Heart right ventricle (tissue), 16 donors: ENCODE results near the gene TGFBR2. TPM values are rescaled to one million over a fixed set of nuclear protein-coding genes. Genes with fewer than 3 reads are reported as not detected.

Experiments used
- ATAC-seq, 8 donors: fragments of 200-7000 bp; cut with Tn5 transposase; one replicate each; pipeline ENCODE4 v1.9.1; 2020; ENCODE audit warnings: mild to moderate bottlenecking in 8 of 8, moderate library complexity in 8 of 8, moderate number of reproducible peaks in 1 of 8
- DNase-seq, 2 donors: peaks; one replicate each; pipeline ENCODE4 v3.0.0-alpha.2; 2020
- H3K27ac ChIP-seq, 10 donors: fragments of 200-600 bp; sonication (generic) in 2 of 10; one replicate each; pipeline versions ENCODE4 v1.5.0 to v1.8.0; 2020 to 2022; ENCODE audit warnings: mild to moderate bottlenecking in 3 of 10
- H3K27me3 ChIP-seq, 7 donors: fragments of 200-600 bp; one replicate each; pipeline ENCODE4 v1.8.0; 2021 to 2022; ENCODE audit warnings: mild to moderate bottlenecking in 2 of 7
- H3K36me3 ChIP-seq, 9 donors: fragments of 200-600 bp; sonication (generic) in 1 of 9; one replicate each; pipeline versions ENCODE4 v1.5.0 to v1.8.0; 2020 to 2022; ENCODE audit warnings: mild to moderate bottlenecking in 2 of 9
- H3K4me1 ChIP-seq, 9 donors: fragments of 200-600 bp; sonication (generic) in 1 of 9; one replicate each; pipeline versions ENCODE4 v1.5.0 to v1.8.0; 2020 to 2022; ENCODE audit warnings: mild to moderate bottlenecking in 4 of 9
- H3K4me3 ChIP-seq, 10 donors: fragments of 200-600 bp; sonication (generic) in 2 of 10; one replicate each; pipeline versions ENCODE4 v1.5.0 to v1.8.0; 2020 to 2022; ENCODE audit warnings: mild to moderate bottlenecking in 7 of 10, moderate library complexity in 2 of 10
- H3K9me3 ChIP-seq, 11 donors: fragments of 200-600 bp in 10 of 11; sonication (generic) in 2 of 11; one replicate each; pipeline versions ENCODE4 v1.5.0 to v1.8.0; 2013 to 2022; ENCODE audit warnings: mild to moderate bottlenecking in 2 of 11, control low read depth in 1 of 11, moderate library complexity in 1 of 11
- CTCF ChIP-seq, 9 donors: fragments of 200-600 bp; sonication (generic) in 2 of 9; IDR thresholded peaks; one replicate each; pipeline versions ENCODE4 v1.5.0 to v1.8.0; 2021 to 2022; ENCODE audit warnings: antibody characterized with exemption in 9 of 9, mild to moderate bottlenecking in 5 of 9, moderate library complexity in 1 of 9
- WGBS, 2 donors: extraction: QIAGEN DNeasy Blood & Tissue Kit; methylation state at CpG; one replicate each; pipeline ENCODE4 v1.1.7; 2013; ENCODE audit warnings: inconsistent platforms in 1 of 2; 5-methylcytosine and 5-hydroxymethylcytosine counted together
- intact Hi-C, 10 donors: fragments of 100-400 bp; cut with DNase I; formaldehyde crosslinking; loops; one replicate each; pipeline versions ENCODE4 v1.11.1 to v1.14.2; 2022
- polyA plus RNA-seq, 2 donors: library from polyadenylated mRNA; stranded (reverse); fragments of 200-250 nt; gene quantifications; one replicate each; pipeline ENCODE4 v1.2.3, GENCODE V29; 2013
- total RNA-seq, 10 donors: library from RNA; stranded (reverse); fragmentation: NEBNext Ultra II Directional in 3 of 10; extraction: Animal tissue kit (Norgen Biotek cat#: 25700) in 3 of 10; gene quantifications; one replicate each; pipeline versions ENCODE4 v1.2.1 to v1.2.4, GENCODE V29; 2021 to 2023
- donor health status: Arrhythmogenic right ventricular cardiomyopathy.
- donor health status: ischemic (EF 13 %, LVEDD 7.1; RV severe dilation, severe dysfunction).
- donor health status: healthy with polysubstance abuse.
- donor health status: DM: no; HTN: yes; CAD: no.
- donor health status: DM: no; HTN: no; CAD: no.
- donor health status: ischemic (EF 25% LVEDD 6.9; RV normal size, moderate dysfunction).
- donor health status: ischemic (EF 25% LVEDD 5.7; RV mildly dilated, moderate dysfunction).
- donor health status: healthy.
- donor health status: DM: yes; HTN: yes; CAD: no.
- donor health status: Ischemic cardiomyopathy.
- donor health status: ischemic (EF 35%, LVEDD 5.7; RV mildly dilated, moderate dysfunction).
- donor health status: nonischemic (EF 11% LVEDD 7.7; RV severe dilation, severe dysfunction).
- donor health status: DM: yes; HTN: yes; CAD: no.
- donor health status: PGD.
- donor health status: ischemic (EF 29% LVEDD 5.4; RV normal size, mild dysfunction).
- donor health status: nonischemic (EF 23%, LVEDD 6.1; RV moderate dilation, normal function).

The TGFBR2 gene
- total and polyA plus RNA-seq, 12 donors: 14.6 to 197 (median 82.8) TPM

GRCh38 chr3:30581067-30581585 is 25.3 kb upstream of the TGFBR2 start:
- Histone ChIP-seq H3K4me3 (no peak overlapping the region), H3K27ac (no peak overlapping the region), H3K27me3 (no peaks in the 10 kb centered on the region), H3K36me3 (no peaks in the 10 kb centered on the region), H3K9me3 (no peaks in the 10 kb centered on the region), H3K4me1 (peaks cover 0 to 27% (median 0%) of the 10 kb centered on the region in 9 donors)
- ATAC-seq (peak in 2 of 8 donors; percentile 17 to 32), DNase-seq (no peak)
- intact Hi-C loops: no loop called here
- 88 to 90% methylated on average over 15 of the region's 15 CpGs for WGBS, 2 donors
- no peak for TF ChIP-seq CTCF (IDR thresholded peaks at IDR 0.05)

- Histone ChIP-seq H3K27me3 (no peaks in the 10 kb centered on the region), H3K4me3 (no peak overlapping the region), H3K27ac (no peak overlapping the region), H3K36me3 (no peaks in the 10 kb centered on the region), H3K4me1 (peaks cover 0 to 30% (median 4%) of the 10 kb centered on the region in 9 donors), H3K9me3 (no peaks in the 10 kb centered on the region)
- DNase-seq (no peak), ATAC-seq (no peak)
- TF ChIP-seq CTCF (IDR thresholded peaks at IDR 0.05): no peak
- intact Hi-C loops: no loop called here
- WGBS, 2 donors: 91 to 94% methylated on average over 2 of the region's 2 CpGs
These were observed 24.4 kb upstream of the TGFBR2 start for GRCh38 chr3:30581982-30582381.

- no peak overlapping the region for H3K4me3 ChIP-seq
- WGBS, 2 donors: 94 to 97% methylated on average over 1 of the region's 1 CpG
- no peak for TF ChIP-seq CTCF (IDR thresholded peaks at IDR 0.05)
- DNase-seq (no peak), ATAC-seq (no peak)
- H3K27me3 ChIP-seq: no peaks in the 10 kb centered on the region
- H3K27ac ChIP-seq: no peak overlapping the region
- H3K4me1 ChIP-seq: peaks cover 0 to 20% (median 9%) of the 10 kb centered on the region in 9 donors
- no peaks in the 10 kb centered on the region for H3K9me3 ChIP-seq
- no peaks in the 10 kb centered on the region for H3K36me3 ChIP-seq
- intact Hi-C loops: no loop called here
These were observed 22.4 kb upstream of the TGFBR2 start for GRCh38 chr3:30583973-30584372.

GRCh38 chr3:30585654-30586053 is 20.7 kb upstream of the TGFBR2 start:
- intact Hi-C loops: no loop called here
- Histone ChIP-seq H3K4me1 (peaks cover 0 to 20% (median 9%) of the 10 kb centered on the region in 9 donors), H3K27ac (peak overlapping the region in 1 of 10 donors; percentile 30), H3K27me3 (no peaks in the 10 kb centered on the region), H3K4me3 (no peak overlapping the region), H3K36me3 (no peaks in the 10 kb centered on the region), H3K9me3 (no peaks in the 10 kb centered on the region)
- no peak for DNase-seq
- 97 to 100% methylated on average over 4 of the region's 4 CpGs for WGBS, 2 donors
- no peak for ATAC-seq
- no peak for TF ChIP-seq CTCF (IDR thresholded peaks at IDR 0.05)
